Measurements from ENCODE around the gene THOC5. TPM values are rescaled to one million over a fixed set of nuclear protein-coding genes. Genes with fewer than 3 reads are reported as not detected.

Gene THOC5
- total and polyA plus RNA-seq, 7 donors: 33.8 to 56.0 (median 45.8) TPM

DNA sequence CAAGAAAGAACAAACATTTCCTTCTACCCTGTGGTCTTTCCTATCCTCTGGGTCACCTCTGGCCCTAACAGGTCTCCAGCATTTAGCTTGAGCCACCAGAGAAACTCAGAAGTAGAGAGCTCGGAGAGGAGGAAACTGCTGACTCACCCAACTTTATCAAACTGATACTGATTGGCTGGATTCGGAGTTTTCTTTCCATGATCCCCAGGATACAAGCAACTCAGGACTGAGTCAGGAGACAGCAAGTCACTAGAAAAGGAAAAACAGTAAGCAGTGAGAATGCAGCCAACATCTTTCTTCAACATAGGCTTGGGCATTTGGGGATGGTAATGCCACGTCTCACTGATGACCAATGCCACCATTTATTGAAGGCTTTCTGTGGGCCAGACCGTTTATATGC, 32.7 kb downstream of the THOC5 start:
- Histone ChIP-seq H3K36me3 (ENCODE audit: insufficient read depth in 1 of 2, low read depth in 1 of 2) (peaks cover 4 to 95% of the 10 kb centered on the region in 2 donors), H3K27ac (no peak overlapping the region), H3K27me3 (ENCODE audit: insufficient read depth in 3 of 3, low read length in 2 of 3) (no peaks in the 10 kb centered on the region), H3K9me3 (no peaks in the 10 kb centered on the region), H3K4me3 (no peak overlapping the region), H3K4me1 (no peaks in the 10 kb centered on the region)
- no peak for ATAC-seq
- no peak for DNase-seq
- TF ChIP-seq, protein P1, sequence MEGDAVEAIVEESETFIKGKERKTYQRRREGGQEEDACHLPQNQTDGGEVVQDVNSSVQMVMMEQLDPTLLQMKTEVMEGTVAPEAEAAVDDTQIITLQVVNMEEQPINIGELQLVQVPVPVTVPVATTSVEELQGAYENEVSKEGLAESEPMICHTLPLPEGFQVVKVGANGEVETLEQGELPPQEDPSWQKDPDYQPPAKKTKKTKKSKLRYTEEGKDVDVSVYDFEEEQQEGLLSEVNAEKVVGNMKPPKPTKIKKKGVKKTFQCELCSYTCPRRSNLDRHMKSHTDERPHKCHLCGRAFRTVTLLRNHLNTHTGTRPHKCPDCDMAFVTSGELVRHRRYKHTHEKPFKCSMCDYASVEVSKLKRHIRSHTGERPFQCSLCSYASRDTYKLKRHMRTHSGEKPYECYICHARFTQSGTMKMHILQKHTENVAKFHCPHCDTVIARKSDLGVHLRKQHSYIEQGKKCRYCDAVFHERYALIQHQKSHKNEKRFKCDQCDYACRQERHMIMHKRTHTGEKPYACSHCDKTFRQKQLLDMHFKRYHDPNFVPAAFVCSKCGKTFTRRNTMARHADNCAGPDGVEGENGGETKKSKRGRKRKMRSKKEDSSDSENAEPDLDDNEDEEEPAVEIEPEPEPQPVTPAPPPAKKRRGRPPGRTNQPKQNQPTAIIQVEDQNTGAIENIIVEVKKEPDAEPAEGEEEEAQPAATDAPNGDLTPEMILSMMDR (IDR thresholded peaks at IDR 0.05): no peak
- intact Hi-C loops (cut with DNase I): loop anchor here (5.0 to 10.0 kb wide), 2 partner anchors 124 to 236 kb away; no protein-coding TSS in a partner anchor
- 90 to 93% (median 91%) methylated on average over 4 of the region's 4 CpGs for WGBS, 3 donors

DNA sequence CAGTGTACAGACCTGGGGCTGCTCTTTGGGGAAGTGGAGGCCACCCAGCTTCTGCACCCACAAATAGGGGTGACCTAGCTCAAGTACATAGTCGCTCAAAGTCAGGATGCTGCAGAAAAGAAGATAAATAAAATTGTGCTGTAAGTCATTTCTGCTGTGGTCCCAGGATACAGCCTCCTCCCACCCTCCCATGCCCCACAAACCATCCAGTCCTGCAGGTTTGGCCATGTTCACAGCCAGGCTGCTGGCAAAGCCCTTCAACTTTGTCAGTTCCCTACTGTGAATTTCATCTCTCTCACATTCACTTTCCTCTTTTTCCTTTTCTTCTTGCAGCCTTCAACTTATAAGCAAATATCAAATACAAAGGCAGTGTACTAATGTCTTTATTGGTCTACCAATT, 33.6 kb downstream of the THOC5 start:
- DNase-seq: no peak
- Histone ChIP-seq H3K9me3 (no peaks in the 10 kb centered on the region), H3K27ac (no peak overlapping the region), H3K27me3 (ENCODE audit: insufficient read depth in 3 of 3, low read length in 2 of 3) (no peaks in the 10 kb centered on the region), H3K4me1 (no peaks in the 10 kb centered on the region), H3K4me3 (no peak overlapping the region), H3K36me3 (ENCODE audit: insufficient read depth in 1 of 2, low read depth in 1 of 2) (peaks cover 4 to 95% of the 10 kb centered on the region in 2 donors)
- intact Hi-C loops (cut with DNase I): loop anchor here (5.0 to 10.0 kb wide), 2 partner anchors 123 to 235 kb away; no protein-coding TSS in a partner anchor
- TF ChIP-seq, protein P1 (IDR thresholded peaks at IDR 0.05): no peak
- WGBS, 3 donors: 93 to 100% (median 100%) methylated on average over 1 of the region's 1 CpG
- no peak for ATAC-seq

DNA sequence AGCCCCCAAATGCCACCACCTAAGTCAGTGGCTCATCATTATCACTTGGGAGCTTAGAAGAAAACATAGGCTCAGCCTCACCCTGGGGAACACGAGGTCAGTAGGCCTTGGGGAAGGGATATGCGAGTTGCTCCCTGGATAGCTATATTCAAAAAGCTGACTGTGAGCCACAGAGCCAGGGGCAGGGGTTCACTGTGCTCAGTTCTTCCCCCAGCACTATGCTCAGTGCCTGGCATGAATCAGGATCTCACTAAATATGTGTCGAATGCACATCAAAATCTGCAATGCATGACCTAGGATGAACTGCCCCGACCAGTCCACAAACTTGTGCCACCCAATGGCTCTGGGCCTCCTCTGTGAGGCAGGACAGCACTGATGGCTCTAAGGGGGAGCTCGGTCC, 35.1 kb downstream of the THOC5 start:
- Histone ChIP-seq H3K36me3 (ENCODE audit: insufficient read depth in 1 of 2, low read depth in 1 of 2) (peaks cover 2 to 86% of the 10 kb centered on the region in 2 donors), H3K27ac (no peak overlapping the region)
- TF ChIP-seq, protein P1 (IDR thresholded peaks at IDR 0.05): no peak

DNA sequence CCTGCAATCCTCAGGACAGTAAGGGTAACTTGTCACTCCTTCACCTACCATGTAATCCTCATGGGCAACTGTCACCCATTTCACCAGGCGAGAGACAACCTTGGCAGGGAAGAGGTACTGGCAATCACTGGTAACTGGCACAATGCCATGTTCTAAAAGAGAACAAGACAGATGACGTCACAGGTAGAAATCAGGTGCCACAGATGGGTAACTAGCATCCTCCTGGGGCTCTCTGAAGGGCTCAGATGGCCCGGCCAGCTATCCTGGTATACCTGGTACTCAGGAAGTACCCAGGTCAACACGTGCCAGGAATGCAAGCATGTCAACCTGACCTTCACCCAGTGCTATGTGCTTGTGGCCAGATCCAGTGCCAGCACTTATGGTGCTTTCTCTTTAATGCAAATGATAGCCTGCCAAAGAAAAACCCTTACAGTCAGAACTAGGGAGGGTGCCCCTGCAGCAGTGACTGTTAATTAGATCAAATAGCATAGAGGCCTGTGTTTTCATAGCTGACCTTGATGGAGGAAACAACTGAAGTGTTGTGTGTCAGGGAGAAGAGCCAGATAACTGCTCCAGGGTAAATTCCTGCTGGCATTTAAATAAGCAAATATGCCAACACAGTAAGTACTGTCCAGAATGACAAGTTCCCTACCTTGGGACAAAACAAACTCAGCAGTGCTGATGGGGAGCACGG, 36.2 kb downstream of the THOC5 start:
- intact Hi-C loops (cut with DNase I): no loop called here
- Histone ChIP-seq H3K27me3 (ENCODE audit: insufficient read depth in 3 of 3, low read length in 2 of 3) (no peaks in the 10 kb centered on the region), H3K4me3 (no peak overlapping the region), H3K36me3 (ENCODE audit: insufficient read depth in 1 of 2, low read depth in 1 of 2) (peaks cover 0 to 84% of the 10 kb centered on the region in 2 donors), H3K4me1 (no peaks in the 10 kb centered on the region), H3K9me3 (no peaks in the 10 kb centered on the region), H3K27ac (no peak overlapping the region)
- TF ChIP-seq, protein P1 (IDR thresholded peaks at IDR 0.05): no peak
- WGBS, 3 donors: 27 to 46% (median 30%) methylated on average over 5 of the region's 5 CpGs
- peak; percentile 63 to 88 (median 77) for ATAC-seq
- no peak for DNase-seq

More for the DNA sequence above, 35.1 kb downstream of the THOC5 start:
- 92 to 96% (median 93%) methylated on average over 5 of the region's 5 CpGs for WGBS, 3 donors
- intact Hi-C loops (cut with DNase I): no loop called here
- no peak overlapping the region for H3K4me3 ChIP-seq
- no peak for DNase-seq
- H3K9me3 ChIP-seq: no peaks in the 10 kb centered on the region
- no peaks in the 10 kb centered on the region for H3K27me3 ChIP-seq (ENCODE audit: insufficient read depth in 3 of 3, low read length in 2 of 3)
- no peak for ATAC-seq
- no peaks in the 10 kb centered on the region for H3K4me1 ChIP-seq
